Neural progenitor cell (in vitro differentiated cells): ENCODE data around the gene FOXJ1. TPM values are rescaled to one million over a fixed set of nuclear protein-coding genes. Genes with fewer than 3 reads are reported as not detected.

ENCODE experiments used
- DNase-seq: peaks from one replicate; pipeline ENCODE4 v3.0.0-alpha.2; 2016; ENCODE audit warnings: low spot score
- H2AFZ ChIP-seq: fragments of 200-600 bp; sonication (generic); replicated peaks from 2 replicates; pipeline ENCODE4 v1.6.1; 2016; ENCODE audit warnings: antibody characterized with exemption
- H3F3A ChIP-seq: fragments of 200-600 bp; sonication (generic); 2 replicates; pipeline ENCODE4 v1.6.1; 2016; ENCODE audit warnings: antibody characterized with exemption, low read depth
- H3K27ac ChIP-seq: fragments of 200-600 bp; sonication (generic); 2 replicates; pipeline ENCODE4 v1.5.1; 2016; ENCODE audit warnings: mild to moderate bottlenecking
- H3K27me3 ChIP-seq: fragments of 200-600 bp; sonication (generic); 2 replicates; pipeline ENCODE4 v1.6.1; 2016; ENCODE audit warnings: mild to moderate bottlenecking, moderate library complexity
- H3K36me3 ChIP-seq: fragments of 200-600 bp; sonication (generic); 2 replicates; pipeline ENCODE4 v1.5.1; 2016
- H3K4me1 ChIP-seq: fragments of 200-600 bp; sonication (generic); 2 replicates; pipeline ENCODE4 v1.6.1; 2016; ENCODE audit warnings: mixed run types
- H3K4me2 ChIP-seq: fragments of 200-600 bp; sonication (generic); 2 replicates; pipeline ENCODE4 v1.6.1; 2016
- H3K4me3 ChIP-seq: fragments of 200-600 bp; sonication (generic); 2 replicates; pipeline ENCODE4 v1.5.1; 2016
- H3K79me2 ChIP-seq: fragments of 200-600 bp; sonication (generic); 2 replicates; pipeline ENCODE4 v1.6.1; 2016; ENCODE audit warnings: low read depth
- H3K9ac ChIP-seq: fragments of 200-600 bp; sonication (generic); 2 replicates; pipeline ENCODE4 v1.6.1; 2016
- H3K9me3 ChIP-seq: fragments of 200-600 bp; sonication (generic); 2 replicates; pipeline ENCODE4 v1.5.1; 2016; ENCODE audit warnings: low read depth
- H4K20me1 ChIP-seq: fragments of 200-600 bp; sonication (generic); 2 replicates; pipeline ENCODE4 v1.6.1; 2016; ENCODE audit warnings: low read depth
- H3K27ac Mint-ChIP-seq: 3 replicates; pipeline ENCODE4 v1.8.0; 2021; ENCODE audit warnings: mixed read lengths
- H3K27me3 Mint-ChIP-seq: 2 replicates; pipeline ENCODE4 v1.8.0; 2022; ENCODE audit warnings: low read depth, mild to moderate bottlenecking, inconsistent platforms, moderate library complexity, mixed read lengths; ENCODE audit not compliant: insufficient read depth
- H3K36me3 Mint-ChIP-seq: 3 replicates; pipeline ENCODE4 v1.8.0; 2021; ENCODE audit warnings: mixed read lengths
- H3K4me1 Mint-ChIP-seq: 3 replicates; pipeline ENCODE4 v1.8.0; 2021; ENCODE audit warnings: mixed read lengths
- H3K4me3 Mint-ChIP-seq: 3 replicates; pipeline ENCODE4 v1.8.0; 2021; ENCODE audit warnings: mild to moderate bottlenecking, moderate library complexity, mixed read lengths
- H3K9me3 Mint-ChIP-seq: 3 replicates; pipeline ENCODE4 v1.8.0; 2020; ENCODE audit warnings: mixed read lengths
- EZH2 ChIP-seq: fragments of 200-600 bp; sonication (generic); IDR thresholded peaks from 2 replicates; pipeline ENCODE4 v1.6.1; 2017; ENCODE audit warnings: antibody characterized with exemption, mild to moderate bottlenecking, moderate library complexity
- EZH2phosphoT487 ChIP-seq: fragments of 200-600 bp; sonication (generic); IDR thresholded peaks from 2 replicates; pipeline ENCODE4 v1.6.1; 2017; ENCODE audit warnings: antibody characterized with exemption
- total RNA-seq: library from RNA; depleted of rRNA; stranded (reverse); fragments of >200 nt; gene quantifications from 2 replicates; pipeline ENCODE4 v1.2.3, GENCODE V29; 2015; ENCODE audit warnings: low replicate concordance
- TF ChIP-seq, protein P1 (sequence below): fragments of 200-600 bp; sonication (generic); IDR thresholded peaks from 2 replicates; pipeline ENCODE4 v1.5.1; 2017; ENCODE audit warnings: antibody characterized with exemption, mild to moderate bottlenecking

FOXJ1 gene
- total RNA-seq, 1 donor from 2014 or later: 0.49 TPM

GRCh38 chr17:76131692-76132573 is 9.1 kb downstream of the FOXJ1 start:
- H3K4me1 ChIP-seq: peaks cover 58% of the 10 kb centered on the region
- Mint-ChIP-seq H3K4me3 (no peak overlapping the region), H3K27ac (peak overlapping the region; percentile 51), H3K27me3 (peaks cover 18% of the 10 kb centered on the region), H3K9me3 (no peaks in the 10 kb centered on the region), H3K4me1 (peaks cover 34% of the 10 kb centered on the region), H3K36me3 (no peaks in the 10 kb centered on the region)
- H3F3A ChIP-seq: peaks cover 39% of the 10 kb centered on the region
- H3K36me3 ChIP-seq: no peaks in the 10 kb centered on the region
- no peak overlapping the region for H2AFZ ChIP-seq
- H3K79me2 ChIP-seq: no peaks in the 10 kb centered on the region
- H3K4me3 ChIP-seq: peak overlapping the region; percentile 35
- no peak overlapping the region for H3K9ac ChIP-seq
- H3K9me3 ChIP-seq: no peaks in the 10 kb centered on the region
- H3K4me2 ChIP-seq: peak overlapping the region; percentile 77
- H3K27ac ChIP-seq: no peak overlapping the region
- peaks cover 73% of the 10 kb centered on the region for H3K27me3 ChIP-seq
- peaks cover 7% of the 10 kb centered on the region for H4K20me1 ChIP-seq
- DNase-seq: no peak
- TF ChIP-seq, protein P1, sequence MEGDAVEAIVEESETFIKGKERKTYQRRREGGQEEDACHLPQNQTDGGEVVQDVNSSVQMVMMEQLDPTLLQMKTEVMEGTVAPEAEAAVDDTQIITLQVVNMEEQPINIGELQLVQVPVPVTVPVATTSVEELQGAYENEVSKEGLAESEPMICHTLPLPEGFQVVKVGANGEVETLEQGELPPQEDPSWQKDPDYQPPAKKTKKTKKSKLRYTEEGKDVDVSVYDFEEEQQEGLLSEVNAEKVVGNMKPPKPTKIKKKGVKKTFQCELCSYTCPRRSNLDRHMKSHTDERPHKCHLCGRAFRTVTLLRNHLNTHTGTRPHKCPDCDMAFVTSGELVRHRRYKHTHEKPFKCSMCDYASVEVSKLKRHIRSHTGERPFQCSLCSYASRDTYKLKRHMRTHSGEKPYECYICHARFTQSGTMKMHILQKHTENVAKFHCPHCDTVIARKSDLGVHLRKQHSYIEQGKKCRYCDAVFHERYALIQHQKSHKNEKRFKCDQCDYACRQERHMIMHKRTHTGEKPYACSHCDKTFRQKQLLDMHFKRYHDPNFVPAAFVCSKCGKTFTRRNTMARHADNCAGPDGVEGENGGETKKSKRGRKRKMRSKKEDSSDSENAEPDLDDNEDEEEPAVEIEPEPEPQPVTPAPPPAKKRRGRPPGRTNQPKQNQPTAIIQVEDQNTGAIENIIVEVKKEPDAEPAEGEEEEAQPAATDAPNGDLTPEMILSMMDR: no peak
- TF ChIP-seq EZH2phosphoT487 (no peak), EZH2 (no peak)

DNA sequence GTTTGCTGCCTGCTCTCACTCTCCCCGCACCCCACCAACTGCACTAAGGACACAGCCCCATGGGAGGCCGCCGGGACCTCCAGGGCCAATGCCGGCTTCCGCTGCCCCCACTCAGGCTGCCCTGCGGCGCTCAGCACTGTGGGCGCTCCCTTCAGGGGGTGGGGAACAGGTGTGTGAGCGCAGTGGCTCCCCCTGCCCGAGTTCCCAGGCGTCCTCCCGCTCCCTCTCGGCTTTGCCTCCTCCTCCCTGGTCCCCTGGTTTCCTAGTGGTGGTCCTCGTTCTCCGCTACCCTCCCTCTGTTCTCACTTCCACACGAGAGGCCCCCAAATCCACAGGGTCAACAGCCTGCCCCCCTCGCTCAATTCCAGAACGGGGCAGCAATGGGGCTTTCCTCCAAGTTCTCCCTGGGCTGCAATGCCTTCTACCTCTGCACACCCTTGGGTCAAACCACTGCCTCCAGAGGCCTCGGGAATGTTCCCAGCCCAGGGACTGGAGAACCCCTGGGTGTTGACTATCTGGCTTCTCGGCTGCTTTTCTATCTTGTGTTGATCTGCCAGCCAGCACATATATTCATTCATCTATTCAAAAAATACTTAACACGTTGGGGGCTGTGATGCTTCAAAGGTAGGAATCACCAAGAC is 9.9 kb downstream of the FOXJ1 start:
- no peaks in the 10 kb centered on the region for H3K9me3 ChIP-seq
- H3K79me2 ChIP-seq: no peaks in the 10 kb centered on the region
- H2AFZ ChIP-seq: no peak overlapping the region
- Mint-ChIP-seq H3K4me3 (no peak overlapping the region), H3K9me3 (no peaks in the 10 kb centered on the region), H3K4me1 (peaks cover 33% of the 10 kb centered on the region), H3K27ac (peak overlapping the region; percentile 51), H3K36me3 (no peaks in the 10 kb centered on the region), H3K27me3 (peaks cover 16% of the 10 kb centered on the region)
- TF ChIP-seq EZH2 (no peak), EZH2phosphoT487 (no peak)
- TF ChIP-seq, protein P1: no peak
- peak overlapping the region; percentile 77 for H3K4me2 ChIP-seq
- H3F3A ChIP-seq: peaks cover 31% of the 10 kb centered on the region
- no peak for DNase-seq
- H3K4me3 ChIP-seq: no peak overlapping the region
- H3K36me3 ChIP-seq: no peaks in the 10 kb centered on the region
- no peak overlapping the region for H3K9ac ChIP-seq
- peaks cover under 1% of the 10 kb centered on the region for H4K20me1 ChIP-seq
- H3K4me1 ChIP-seq: peaks cover 51% of the 10 kb centered on the region
- peaks cover 65% of the 10 kb centered on the region for H3K27me3 ChIP-seq
- no peak overlapping the region for H3K27ac ChIP-seq

DNA sequence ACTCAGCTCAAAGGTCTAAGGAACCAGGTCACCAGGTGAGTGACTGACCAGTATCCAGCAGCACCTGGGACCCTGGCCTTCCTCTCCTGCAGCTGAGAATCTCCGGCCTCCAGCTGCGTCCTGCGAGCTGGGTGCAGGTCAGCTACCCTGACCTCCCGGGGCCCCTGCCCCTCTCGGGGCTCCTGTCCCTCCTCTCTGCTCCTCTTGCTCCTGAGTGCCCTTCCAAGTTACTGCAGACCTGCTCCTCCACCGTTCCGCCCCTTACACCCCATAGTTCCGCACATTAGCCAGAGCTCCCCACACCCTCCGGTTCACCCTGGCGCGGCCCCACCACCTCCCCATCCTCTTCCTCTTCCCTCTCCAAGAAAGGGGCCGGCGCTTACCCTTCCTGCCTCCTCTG is 10.6 kb downstream of the FOXJ1 start:
- H3K4me1 Mint-ChIP-seq: peaks cover 37% of the 10 kb centered on the region
- no peaks in the 10 kb centered on the region for H3K36me3 Mint-ChIP-seq
- H3F3A ChIP-seq: peaks cover 26% of the 10 kb centered on the region
- H2AFZ ChIP-seq: no peak overlapping the region
- no peak overlapping the region for H3K27ac Mint-ChIP-seq
- no peak overlapping the region for H3K9ac ChIP-seq
- no peak overlapping the region for H3K4me3 ChIP-seq
- no peaks in the 10 kb centered on the region for H3K79me2 ChIP-seq
- H3K4me1 ChIP-seq: peaks cover 44% of the 10 kb centered on the region
- H3K4me3 Mint-ChIP-seq: no peak overlapping the region
- TF ChIP-seq EZH2phosphoT487 (no peak), EZH2 (no peak)
- TF ChIP-seq, protein P1: no peak
- no peak overlapping the region for H3K4me2 ChIP-seq
- peaks cover 16% of the 10 kb centered on the region for H3K27me3 Mint-ChIP-seq
- no peaks in the 10 kb centered on the region for H4K20me1 ChIP-seq
- DNase-seq: no peak
- peaks cover 58% of the 10 kb centered on the region for H3K27me3 ChIP-seq
- no peaks in the 10 kb centered on the region for H3K9me3 Mint-ChIP-seq
- H3K27ac ChIP-seq: no peak overlapping the region
- no peaks in the 10 kb centered on the region for H3K36me3 ChIP-seq
- no peaks in the 10 kb centered on the region for H3K9me3 ChIP-seq
